Measurements from ENCODE around the gene TMEM95. TPM values are rescaled to one million over a fixed set of nuclear protein-coding genes. Genes with fewer than 3 reads are reported as not detected.

The TMEM95 gene
- polyA plus RNA-seq, 2 donors = 0.18 TPM; not detected in 1

Other genes with a start within 250 kb of the TMEM95 start
- gene ASGR2, start 240.3 kb upstream of the TMEM95 start, polyA plus RNA-seq = under 1 TPM; 0.24 to 1.00 TPM
- 1 to 10 TPM in 1 of 2 donors, under 1 TPM in 1; 0.84 to 2.0 TPM for gene ASGR1, start 175.8 kb upstream of the TMEM95 start, polyA plus RNA-seq
- gene DLG4, start 135.3 kb upstream of the TMEM95 start, polyA plus RNA-seq = 10 to 100 TPM in 1 of 2 donors, 1 to 10 TPM in 1; 3.2 to 11.8 TPM
- 100 to 1,000 TPM; 484 to 979 TPM for gene ACADVL, start 135.2 kb upstream of the TMEM95 start, polyA plus RNA-seq
- 10 to 100 TPM; 20.8 to 32.2 TPM for gene DVL2, start 120.6 kb upstream of the TMEM95 start, polyA plus RNA-seq
- 10 to 100 TPM; 22.4 to 29.6 TPM for gene PHF23, start 115.7 kb upstream of the TMEM95 start, polyA plus RNA-seq
- 100 to 1,000 TPM; 354 to 393 TPM for gene GABARAP, start 112.7 kb upstream of the TMEM95 start, polyA plus RNA-seq
- gene CTDNEP1, start 103.4 kb upstream of the TMEM95 start, polyA plus RNA-seq = 10 to 100 TPM; 42.4 to 58.5 TPM
- gene ELP5, start 102.9 kb upstream of the TMEM95 start, polyA plus RNA-seq = 10 to 100 TPM; 14.7 to 39.0 TPM
- 100 to 1,000 TPM; 271 to 275 TPM for gene CLDN7, start 92.7 kb upstream of the TMEM95 start, polyA plus RNA-seq
- 1 to 10 TPM; 5.4 to 7.6 TPM for gene SLC2A4, start 73.4 kb upstream of the TMEM95 start, polyA plus RNA-seq
- 10 to 100 TPM in 1 of 2 donors, 1 to 10 TPM in 1; 2.8 to 13.0 TPM for gene YBX2, start 60.5 kb upstream of the TMEM95 start, polyA plus RNA-seq
- gene EIF5A, start 47.5 kb upstream of the TMEM95 start, polyA plus RNA-seq = 100 to 1,000 TPM; 597 to 599 TPM
- gene GPS2, start 39.8 kb upstream of the TMEM95 start, polyA plus RNA-seq = 10 to 100 TPM; 54.5 to 56.5 TPM
- 10 to 100 TPM; 15.7 to 32.1 TPM for gene NEURL4, start 25.8 kb upstream of the TMEM95 start, polyA plus RNA-seq
- 1 to 10 TPM; 5.3 to 9.7 TPM for gene ACAP1, start 18.6 kb upstream of the TMEM95 start, polyA plus RNA-seq
- gene KCTD11, start 3.0 kb upstream of the TMEM95 start, polyA plus RNA-seq = 10 to 100 TPM; 39.3 to 75.9 TPM
- 1 to 10 TPM; 6.1 to 9.3 TPM for gene TNK1, start 25.9 kb downstream of the TMEM95 start, polyA plus RNA-seq
- 10 to 100 TPM; 24.7 to 31.0 TPM for gene PLSCR3, start 39.4 kb downstream of the TMEM95 start, polyA plus RNA-seq
- gene TMEM256, start 48.9 kb downstream of the TMEM95 start, polyA plus RNA-seq = 100 to 1,000 TPM; 105 to 158 TPM
- gene NLGN2, start 52.7 kb downstream of the TMEM95 start, polyA plus RNA-seq = 1 to 10 TPM; 4.2 to 5.5 TPM
- gene SPEM1, start 65.2 kb downstream of the TMEM95 start, polyA plus RNA-seq = not detected
- not detected for gene SPEM2, start 70.5 kb downstream of the TMEM95 start, polyA plus RNA-seq
- gene SPEM3, start 73.7 kb downstream of the TMEM95 start, polyA plus RNA-seq = not detected
- gene TMEM102, start 80.3 kb downstream of the TMEM95 start, polyA plus RNA-seq = 1 to 10 TPM; 6.8 to 9.8 TPM
- gene FGF11, start 84.4 kb downstream of the TMEM95 start, polyA plus RNA-seq = 10 to 100 TPM in 1 of 2 donors, 1 to 10 TPM in 1; 5.6 to 16.5 TPM
- 1 to 10 TPM; 7.0 to 7.4 TPM for gene CHRNB1, start 89.9 kb downstream of the TMEM95 start, polyA plus RNA-seq
- 10 to 100 TPM; 15.5 to 19.1 TPM for gene ZBTB4, start 124.5 kb downstream of the TMEM95 start, polyA plus RNA-seq
- gene SLC35G6, start 126.3 kb downstream of the TMEM95 start, polyA plus RNA-seq = under 1 TPM in 1 of 2 donors, not detected in 1; 0.01 TPM
- gene POLR2A, start 129.2 kb downstream of the TMEM95 start, polyA plus RNA-seq = 10 to 100 TPM; 33.8 to 56.6 TPM
- 10 to 100 TPM in 1 of 2 donors, 1 to 10 TPM in 1; 8.0 to 13.0 TPM for gene TNFSF12, start 193.9 kb downstream of the TMEM95 start, polyA plus RNA-seq
- gene TNFSF13, start 203.6 kb downstream of the TMEM95 start, polyA plus RNA-seq = 1 to 10 TPM; 5.4 to 5.6 TPM
- 10 to 100 TPM; 21.6 to 33.6 TPM for gene SENP3, start 206.8 kb downstream of the TMEM95 start, polyA plus RNA-seq
- 10 to 100 TPM; 30.5 to 62.4 TPM for gene CD68, start 224.5 kb downstream of the TMEM95 start, polyA plus RNA-seq
- gene MPDU1, start 228.7 kb downstream of the TMEM95 start, polyA plus RNA-seq = 10 to 100 TPM; 56.9 to 60.0 TPM
- gene SOX15, start 234.9 kb downstream of the TMEM95 start, polyA plus RNA-seq = 10 to 100 TPM; 73.3 to 94.3 TPM

Data from esophagus (tissue), 2 donors.